ENCODE results near the gene PHF20. TPM values are rescaled to one million over a fixed set of nuclear protein-coding genes. Genes with fewer than 3 reads are reported as not detected.
A peak's percentile ranks its signal among the peaks of the same experiment; 100 is the strongest.

Gene PHF20
- total and polyA plus RNA-seq, 4 donors: 17.5 to 51.5 (median 32.6) TPM

GRCh38 chr20:35856866-35857265, 85.1 kb downstream of the PHF20 start:
- Histone ChIP-seq H3K4me3 (no peak overlapping the region), H3K27ac (ENCODE audit: low read depth in 1 of 2, low read length in 1 of 2) (no peak overlapping the region), H3K4me1 (ENCODE audit: control insufficient read depth in 5 of 5, insufficient read depth in 5 of 5, low read length in 5 of 5) (peaks cover 0 to 5% (median 0%) of the 10 kb centered on the region in 5 donors), H3K9ac (ENCODE audit: insufficient read depth in 1 of 2, low read length in 2 of 2) (no peak overlapping the region), H3K9me3 (ENCODE audit: control insufficient read depth in 4 of 4, insufficient read depth in 3 of 4, low read length in 3 of 4) (no peaks in the 10 kb centered on the region), H3K36me3 (ENCODE audit: control insufficient read depth in 4 of 4, insufficient read depth in 4 of 4, low read length in 4 of 4) (peaks cover 0 to 11% (median 5%) of the 10 kb centered on the region in 4 donors), H3K27me3 (ENCODE audit: control insufficient read depth in 3 of 3, insufficient read depth in 3 of 3, low read length in 2 of 3) (no peaks in the 10 kb centered on the region)
- TF ChIP-seq CTCF (IDR thresholded peaks at IDR 0.05; ENCODE audit: control extremely low read depth, extremely low read depth): no peak
- 83 to 89% methylated on average over 4 of the region's 4 CpGs for WGBS, 2 donors
- DNase-seq: no peak
- no peak for ATAC-seq (ENCODE audit: insufficient read depth, low FRiP score)

GRCh38 chr20:35866418-35867202, 94.8 kb downstream of the PHF20 start:
- ATAC-seq (ENCODE audit: insufficient read depth, low FRiP score) (no peak), DNase-seq (no peak)
- Histone ChIP-seq H3K9ac (ENCODE audit: insufficient read depth in 1 of 2, low read length in 2 of 2) (no peak overlapping the region), H3K27me3 (ENCODE audit: control insufficient read depth in 3 of 3, insufficient read depth in 3 of 3, low read length in 2 of 3) (no peaks in the 10 kb centered on the region), H3K9me3 (ENCODE audit: control insufficient read depth in 4 of 4, insufficient read depth in 3 of 4, low read length in 3 of 4) (no peaks in the 10 kb centered on the region), H3K4me1 (ENCODE audit: control insufficient read depth in 5 of 5, insufficient read depth in 5 of 5, low read length in 5 of 5) (peaks cover 0 to 12% (median 0%) of the 10 kb centered on the region in 5 donors), H3K36me3 (ENCODE audit: control insufficient read depth in 4 of 4, insufficient read depth in 4 of 4, low read length in 4 of 4) (peaks cover 0 to 15% (median 6%) of the 10 kb centered on the region in 4 donors), H3K4me3 (no peak overlapping the region), H3K27ac (ENCODE audit: low read depth in 1 of 2, low read length in 1 of 2) (no peak overlapping the region)
- WGBS, 2 donors: 76 to 94% methylated on average over 1 of the region's 1 CpG
- no peak for TF ChIP-seq CTCF (IDR thresholded peaks at IDR 0.05; ENCODE audit: control extremely low read depth, extremely low read depth)

GRCh38 chr20:35870541-35871258, 98.9 kb downstream of the PHF20 start:
- Histone ChIP-seq H3K27ac (ENCODE audit: low read depth in 1 of 2, low read length in 1 of 2) (no peak overlapping the region), H3K4me1 (ENCODE audit: control insufficient read depth in 5 of 5, insufficient read depth in 5 of 5, low read length in 5 of 5) (peaks cover 0 to 12% (median 0%) of the 10 kb centered on the region in 5 donors), H3K27me3 (ENCODE audit: control insufficient read depth in 3 of 3, insufficient read depth in 3 of 3, low read length in 2 of 3) (no peaks in the 10 kb centered on the region), H3K9ac (ENCODE audit: insufficient read depth in 1 of 2, low read length in 2 of 2) (peak overlapping the region in 1 of 2 donors; percentile 76), H3K4me3 (no peak overlapping the region), H3K36me3 (ENCODE audit: control insufficient read depth in 4 of 4, insufficient read depth in 4 of 4, low read length in 4 of 4) (peaks cover 0 to 8% (median 2%) of the 10 kb centered on the region in 4 donors), H3K9me3 (ENCODE audit: control insufficient read depth in 4 of 4, insufficient read depth in 3 of 4, low read length in 3 of 4) (no peaks in the 10 kb centered on the region)
- WGBS, 2 donors: 78 to 88% methylated on average over 7 of the region's 7 CpGs
- no peak for DNase-seq
- ATAC-seq (ENCODE audit: insufficient read depth, low FRiP score): no peak
- TF ChIP-seq CTCF (IDR thresholded peaks at IDR 0.05; ENCODE audit: control extremely low read depth, extremely low read depth): no peak
